ENCODE measurements around the gene GALNT15.

GALNT15 gene

GRCh38 chr3:16174389-16174788 is at the start of gene GALNT15:
TSS of gene GALNT15 (plus strand) at chr3:16174680. CDS start at chr3:16175152, 472 bp downstream.
- peak; percentile 99 for DNase-seq (ENCODE audit: low read depth)

- DNase-seq (ENCODE audit: low read depth), result no peak
Observed at GRCh38 chr3:16126634-16127033, 47.8 kb upstream of the GALNT15 start.

GRCh38 chr3:16127249-16127648 is 47.2 kb upstream of the GALNT15 start:
- DNase-seq (ENCODE audit: low read depth), result no peak

GRCh38 chr3:16130066-16130465 is 44.4 kb upstream of the GALNT15 start:
- peak; percentile 77 for DNase-seq (ENCODE audit: low read depth)

GRCh38 chr3:16132190-16132589 is 42.3 kb upstream of the GALNT15 start:
- no peak for DNase-seq (ENCODE audit: low read depth)

- DNase-seq (ENCODE audit: low read depth), result peak; percentile 42
Observed at GRCh38 chr3:16132928-16133327, 41.6 kb upstream of the GALNT15 start.

- DNase-seq (ENCODE audit: low read depth), result no peak
Observed at GRCh38 chr3:16134173-16134928, 40.1 kb upstream of the GALNT15 start.

- peak; percentile 60 for DNase-seq (ENCODE audit: low read depth)
Observed at GRCh38 chr3:16136055-16136454, 38.4 kb upstream of the GALNT15 start.

- DNase-seq (ENCODE audit: low read depth), result no peak
Observed at GRCh38 chr3:16137044-16137443, 37.4 kb upstream of the GALNT15 start.

- no peak for DNase-seq (ENCODE audit: low read depth)
Observed at GRCh38 chr3:16137977-16138376, 36.5 kb upstream of the GALNT15 start.

- DNase-seq (ENCODE audit: low read depth), result peak; percentile 85
Observed at GRCh38 chr3:16140116-16140893, 34.2 kb upstream of the GALNT15 start.

GRCh38 chr3:16140894-16141285 is 33.6 kb upstream of the GALNT15 start:
- no peak for DNase-seq (ENCODE audit: low read depth)

- no peak for DNase-seq (ENCODE audit: low read depth)
Observed at GRCh38 chr3:16142350-16143025, 32.0 kb upstream of the GALNT15 start.

GRCh38 chr3:16143861-16144447 is 30.5 kb upstream of the GALNT15 start:
- no peak for DNase-seq (ENCODE audit: low read depth)

GRCh38 chr3:16145176-16145575 is 29.3 kb upstream of the GALNT15 start:
- no peak for DNase-seq (ENCODE audit: low read depth)

GRCh38 chr3:16146015-16146730 is 28.3 kb upstream of the GALNT15 start:
- DNase-seq (ENCODE audit: low read depth), result no peak

GRCh38 chr3:16147220-16147994 is 27.1 kb upstream of the GALNT15 start:
- peak; percentile 58 for DNase-seq (ENCODE audit: low read depth)

GRCh38 chr3:16148213-16148612 is 26.3 kb upstream of the GALNT15 start:
- no peak for DNase-seq (ENCODE audit: low read depth)

- DNase-seq (ENCODE audit: low read depth), result peak; percentile 97
Observed at GRCh38 chr3:16148783-16149182, 25.7 kb upstream of the GALNT15 start.

GRCh38 chr3:16150285-16150684 is 24.2 kb upstream of the GALNT15 start:
- DNase-seq (ENCODE audit: low read depth), result no peak

- peak; percentile 97 for DNase-seq (ENCODE audit: low read depth)
Observed at GRCh38 chr3:16151109-16151508, 23.4 kb upstream of the GALNT15 start.
